ENCODE measurements around the gene SLC38A11. TPM values are rescaled to one million over a fixed set of nuclear protein-coding genes. Genes with fewer than 3 reads are reported as not detected.
A peak's percentile ranks its signal among the peaks of the same experiment; 100 is the strongest.
"Not testable (repeated sequence)": the region's sequence is repeated elsewhere in the genome, so short reads cannot be mapped to it uniquely, and the experiment has no call there.

The SLC38A11 gene
- total RNA-seq (2014; rRNA removed; shearing (Covaris generic)) = not detected in 2 replicates

- DNase-seq (ENCODE audit: low spot score) = no peak
- in situ Hi-C loops (cut with HindIII; ENCODE audit: low sequenced_read_pairs) = no loop called here
Observed at GRCh38 chr2:164954954-164955701, at the start of gene SLC38A11. SLC38A11 (minus strand) TSS chr2:164955525; CDS start chr2:164955247, 278 bp downstream.

GRCh38 chr2:165003443-165004130 lies 48.3 kb upstream of the SLC38A11 start:
- in situ Hi-C loops (cut with HindIII; ENCODE audit: low sequenced_read_pairs) = no loop called here
- DNase-seq (ENCODE audit: low spot score) = no peak

GRCh38 chr2:165002638-165003037 lies 47.3 kb upstream of the SLC38A11 start:
- in situ Hi-C loops (cut with HindIII; ENCODE audit: low sequenced_read_pairs) = no loop called here
- DNase-seq (ENCODE audit: low spot score) = no peak

GRCh38 chr2:164994664-164995299 lies 39.5 kb upstream of the SLC38A11 start:
- DNase-seq (ENCODE audit: low spot score); in situ Hi-C loops (cut with HindIII; ENCODE audit: low sequenced_read_pairs): not testable (repeated sequence)

GRCh38 chr2:164993287-164994016 lies 38.1 kb upstream of the SLC38A11 start:
- in situ Hi-C loops (cut with HindIII; ENCODE audit: low sequenced_read_pairs) = no loop called here
- DNase-seq (ENCODE audit: low spot score) = no peak

GRCh38 chr2:164992818-164993217 lies 37.5 kb upstream of the SLC38A11 start:
- peak; percentile 84 for DNase-seq (ENCODE audit: low spot score)
- in situ Hi-C loops (cut with HindIII; ENCODE audit: low sequenced_read_pairs) = no loop called here

- in situ Hi-C loops (cut with HindIII; ENCODE audit: low sequenced_read_pairs); DNase-seq (ENCODE audit: low spot score): not testable (repeated sequence)
Observed at GRCh38 chr2:164992093-164992454, 36.7 kb upstream of the SLC38A11 start.

GRCh38 chr2:164991361-164992092 lies 36.2 kb upstream of the SLC38A11 start:
- DNase-seq (ENCODE audit: low spot score); in situ Hi-C loops (cut with HindIII; ENCODE audit: low sequenced_read_pairs): not testable (repeated sequence)

GRCh38 chr2:164990953-164991352 lies 35.6 kb upstream of the SLC38A11 start:
- DNase-seq (ENCODE audit: low spot score); in situ Hi-C loops (cut with HindIII; ENCODE audit: low sequenced_read_pairs): not testable (repeated sequence)

GRCh38 chr2:164988805-164989204 lies 33.5 kb upstream of the SLC38A11 start:
- DNase-seq (ENCODE audit: low spot score); in situ Hi-C loops (cut with HindIII; ENCODE audit: low sequenced_read_pairs): not testable (repeated sequence)

GRCh38 chr2:164986027-164986426 lies 30.7 kb upstream of the SLC38A11 start:
- in situ Hi-C loops (cut with HindIII; ENCODE audit: low sequenced_read_pairs); DNase-seq (ENCODE audit: low spot score): not testable (repeated sequence)

GRCh38 chr2:164984428-164984827 lies 29.1 kb upstream of the SLC38A11 start:
- in situ Hi-C loops (cut with HindIII; ENCODE audit: low sequenced_read_pairs) = no loop called here
- no peak for DNase-seq (ENCODE audit: low spot score)

- in situ Hi-C loops (cut with HindIII; ENCODE audit: low sequenced_read_pairs) = no loop called here
- DNase-seq (ENCODE audit: low spot score) = no peak
Observed at GRCh38 chr2:164981217-164981990, 26.1 kb upstream of the SLC38A11 start.

GRCh38 chr2:164980688-164981087 lies 25.4 kb upstream of the SLC38A11 start:
- DNase-seq (ENCODE audit: low spot score); in situ Hi-C loops (cut with HindIII; ENCODE audit: low sequenced_read_pairs): not testable (repeated sequence)

GRCh38 chr2:164979113-164979512 lies 23.8 kb upstream of the SLC38A11 start:
- in situ Hi-C loops (cut with HindIII; ENCODE audit: low sequenced_read_pairs) = no loop called here
- DNase-seq (ENCODE audit: low spot score) = no peak

- in situ Hi-C loops (cut with HindIII; ENCODE audit: low sequenced_read_pairs); DNase-seq (ENCODE audit: low spot score): not testable (repeated sequence)
Observed at GRCh38 chr2:164976875-164977470, 21.6 kb upstream of the SLC38A11 start.

GRCh38 chr2:164976301-164976700 lies 21.0 kb upstream of the SLC38A11 start:
- no peak for DNase-seq (ENCODE audit: low spot score)
- in situ Hi-C loops (cut with HindIII; ENCODE audit: low sequenced_read_pairs) = no loop called here

GRCh38 chr2:164975891-164976290 lies 20.6 kb upstream of the SLC38A11 start:
- DNase-seq (ENCODE audit: low spot score) = no peak
- in situ Hi-C loops (cut with HindIII; ENCODE audit: low sequenced_read_pairs) = no loop called here

Measured in G401 (cell line).